AG04449 (cell line): ENCODE results near the gene MAPRE3.

ENCODE experiments used
- CTCF ChIA-PET: fragments of 350-600 bp; formaldehyde crosslinking; extraction: SDS; loops from one replicate; lab custom pipeline; 2021; ENCODE audit warnings: antibody characterized with exemption; lab: Yijun Ruan, JAX
- POLR2A ChIA-PET: fragments of 400-600, 350-600 bp; formaldehyde crosslinking; extraction: SDS; loops from one replicate; lab custom pipeline; 2020; ENCODE audit warnings: antibody characterized with exemption, inconsistent platforms; lab: Yijun Ruan, JAX
- DNase-seq: peaks from one replicate; pipeline ENCODE4 v3.0.0-alpha.2; 2010; ENCODE audit warnings: low read depth, low spot score
- H3K4me3 ChIP-seq: 2 replicates; pipeline ENCODE4 v1.5.1; 2011; ENCODE audit warnings: low read depth, mild to moderate bottlenecking, control low read depth, low read length
- CTCF ChIP-seq: IDR thresholded peaks from one replicate; pipeline ENCODE4 v1.5.1; 2011; ENCODE audit warnings: mild to moderate bottlenecking, moderate library complexity, low read length, control low read depth, inconsistent platforms; ENCODE audit not compliant: insufficient read depth; ENCODE audit errors: missing control alignments

Gene MAPRE3

GRCh38 chr2:26957041-26957440 is 13.4 kb upstream of the MAPRE3 start:
- DNase-seq = no peak

GRCh38 chr2:26957534-26957933 is 12.9 kb upstream of the MAPRE3 start:
- POLR2A ChIA-PET = no interaction called here
- CTCF ChIA-PET = interaction anchor here (1.2 to 16.1 kb wide), 3 partner anchors 8 to 111 kb away, joined by 3 to 663 read pairs (median 10); no protein-coding TSS in a partner anchor
- no peak for DNase-seq
- TF ChIP-seq CTCF = no peak
- H3K4me3 ChIP-seq = no peak overlapping the region

More at GRCh38 chr2:26957041-26957440, 13.4 kb upstream of the MAPRE3 start:
- ChIA-PET POLR2A (no interaction called here), CTCF (interaction anchor here (0.6 to 16.1 kb wide), 7 partner anchors 9 to 124 kb away, joined by 3 to 663 read pairs (median 3); no protein-coding TSS in a partner anchor)
- TF ChIP-seq CTCF = no peak
- H3K4me3 ChIP-seq = no peak overlapping the region

GRCh38 chr2:26959331-26959730 is 11.1 kb upstream of the MAPRE3 start:
- no peak overlapping the region for H3K4me3 ChIP-seq
- no peak for DNase-seq
- no peak for TF ChIP-seq CTCF
- ChIA-PET POLR2A (no interaction called here), CTCF (interaction anchor here (1.1 to 16.1 kb wide), 11 partner anchors 8 to 126 kb away, joined by 3 to 663 read pairs (median 6); partner anchors contain the start of genes KHK and MAPRE3)

- CTCF ChIA-PET = interaction anchor here (0.9 to 16.1 kb wide), 11 partner anchors 8 to 227 kb away, joined by 3 to 663 read pairs (median 11); partner anchors contain the start of gene KHK
- POLR2A ChIA-PET = no interaction called here
- no peak overlapping the region for H3K4me3 ChIP-seq
- no peak for TF ChIP-seq CTCF
- no peak for DNase-seq
Observed at GRCh38 chr2:26964446-26965130, 5.8 kb upstream of the MAPRE3 start.

GRCh38 chr2:26968001-26968400 is 2.4 kb upstream of the MAPRE3 start:
- TF ChIP-seq CTCF = no peak
- ChIA-PET CTCF (interaction anchor here (1.0 to 16.1 kb wide), 4 partner anchors 8 to 111 kb away, joined by 3 to 663 read pairs (median 18); no protein-coding TSS in a partner anchor), POLR2A (no interaction called here)
- H3K4me3 ChIP-seq = no peak overlapping the region
- no peak for DNase-seq

GRCh38 chr2:26969077-26969844 is 1.2 kb upstream of the MAPRE3 start:
- H3K4me3 ChIP-seq = no peak overlapping the region
- ChIA-PET POLR2A (no interaction called here), CTCF (interaction anchor here (0.8 to 16.1 kb wide), 8 partner anchors 8 to 123 kb away, joined by 3 to 663 read pairs (median 6); no protein-coding TSS in a partner anchor)
- no peak for TF ChIP-seq CTCF
- DNase-seq = no peak
